Measurements from ENCODE around the gene RIMBP2.

The RIMBP2 gene

GRCh38 chr12:130530429-130530828 is 185.7 kb downstream of the RIMBP2 start:
- Histone ChIP-seq H3K4me3 (replicated peaks; ENCODE audit: insufficient read depth, low read length) (no peak overlapping the region), H3K27me3 (ENCODE audit: insufficient read depth, poor library complexity, severe bottlenecking) (no peaks in the 10 kb centered on the region), H3K27ac (replicated peaks) (no peak overlapping the region)
- DNase-seq (ENCODE audit: low read depth in 1 of 2, low spot score in 1 of 2) = no peak
- TF ChIP-seq SPI1 (IDR thresholded peaks at IDR 0.05; ENCODE audit: borderline replicate concordance, low read depth) (no peak), REST (IDR thresholded peaks at IDR 0.05; ENCODE audit: insufficient replicate concordance, low read depth) (no peak), GABPA (IDR thresholded peaks at IDR 0.05; ENCODE audit: low read depth) (no peak), POLR2AphosphoS5 (IDR thresholded peaks at IDR 0.05; ENCODE audit: low read depth) (no peak), CTCF (IDR thresholded peaks at IDR 0.05; ENCODE audit: insufficient read depth, low read length) (no peak)

- DNase-seq (ENCODE audit: low read depth in 1 of 2, low spot score in 1 of 2) = no peak
- Histone ChIP-seq H3K4me3 (replicated peaks; ENCODE audit: insufficient read depth, low read length) (no peak overlapping the region), H3K27me3 (ENCODE audit: insufficient read depth, poor library complexity, severe bottlenecking) (no peaks in the 10 kb centered on the region), H3K27ac (replicated peaks) (no peak overlapping the region)
- TF ChIP-seq POLR2AphosphoS5 (IDR thresholded peaks at IDR 0.05; ENCODE audit: low read depth) = no peak
- TF ChIP-seq SPI1 (IDR thresholded peaks at IDR 0.05; ENCODE audit: borderline replicate concordance, low read depth) = no peak
- no peak for TF ChIP-seq GABPA (IDR thresholded peaks at IDR 0.05; ENCODE audit: low read depth)
- no peak for TF ChIP-seq REST (IDR thresholded peaks at IDR 0.05; ENCODE audit: insufficient replicate concordance, low read depth)
- TF ChIP-seq CTCF (IDR thresholded peaks at IDR 0.05; ENCODE audit: insufficient read depth, low read length) = no peak
Measured at GRCh38 chr12:130529781-130530180, 186.3 kb downstream of the RIMBP2 start.

- TF ChIP-seq SPI1 (IDR thresholded peaks at IDR 0.05; ENCODE audit: borderline replicate concordance, low read depth) (no peak), CTCF (IDR thresholded peaks at IDR 0.05; ENCODE audit: insufficient read depth, low read length) (no peak), GABPA (IDR thresholded peaks at IDR 0.05; ENCODE audit: low read depth) (no peak), REST (IDR thresholded peaks at IDR 0.05; ENCODE audit: insufficient replicate concordance, low read depth) (no peak), POLR2AphosphoS5 (IDR thresholded peaks at IDR 0.05; ENCODE audit: low read depth) (no peak)
- no peak for DNase-seq (ENCODE audit: low read depth in 1 of 2, low spot score in 1 of 2)
Measured at GRCh38 chr12:130527239-130527638, 188.9 kb downstream of the RIMBP2 start.

More at GRCh38 chr12:130527239-130527638, 188.9 kb downstream of the RIMBP2 start:
- no peak overlapping the region for H3K4me3 ChIP-seq (replicated peaks; ENCODE audit: insufficient read depth, low read length)
- no peak overlapping the region for H3K27ac ChIP-seq (replicated peaks)
- no peaks in the 10 kb centered on the region for H3K27me3 ChIP-seq (ENCODE audit: insufficient read depth, poor library complexity, severe bottlenecking)

Measured in HL-60 (cell line).